Spinal cord (tissue), 10 donors: ENCODE data around the gene PTPMT1. TPM values are rescaled to one million over a fixed set of nuclear protein-coding genes. Genes with fewer than 3 reads are reported as not detected.
A peak's percentile ranks its signal among the peaks of the same experiment; 100 is the strongest.
"Not testable (repeated sequence)": the region's sequence is repeated elsewhere in the genome, so short reads cannot be mapped to it uniquely, and the experiment has no call there.

Experiments used
- DNase-seq, 6 donors: peaks; one replicate each; pipeline versions ENCODE4 v3.0.0 to v3.0.0-alpha.2; 2013 to 2015; ENCODE audit warnings: low spot score in 6 of 6, low read depth in 4 of 6
- H3K27ac ChIP-seq: one replicate; pipeline ENCODE4 v1.5.1; 2013; ENCODE audit warnings: low read depth, low read length, control low read depth
- H3K27me3 ChIP-seq: one replicate; pipeline ENCODE4 v1.6.1; 2013; ENCODE audit warnings: low read length; ENCODE audit not compliant: control insufficient read depth, insufficient read depth
- H3K36me3 ChIP-seq: one replicate; pipeline ENCODE4 v1.6.1; 2013; ENCODE audit warnings: low read length; ENCODE audit not compliant: control insufficient read depth, insufficient read depth
- H3K4me1 ChIP-seq: one replicate; pipeline ENCODE4 v1.6.1; 2013; ENCODE audit warnings: low read length; ENCODE audit not compliant: control insufficient read depth, insufficient read depth
- H3K4me3 ChIP-seq: one replicate; pipeline ENCODE4 v1.5.1; 2013; ENCODE audit warnings: low read depth, low read length, control low read depth
- H3K9me3 ChIP-seq: one replicate; pipeline ENCODE4 v1.6.1; 2013; ENCODE audit warnings: low read length; ENCODE audit not compliant: control insufficient read depth, insufficient read depth
- WGBS: methylation state at CpG from one replicate; pipeline ENCODE4 v1.1.5; 2013; ENCODE audit warnings: missing lambda C conversion rate; ENCODE audit not compliant: insufficient coverage; 5-methylcytosine and 5-hydroxymethylcytosine counted together
- polyA plus RNA-seq, 2 donors: library from polyadenylated mRNA; unstranded; fragments of 120-200 nt; gene quantifications; one replicate each; pipeline ENCODE4 v1.2.1, GENCODE V29; 2013; ENCODE audit not compliant: insufficient read length in 2 of 2
- total RNA-seq, 2 donors: library from RNA; depleted of rRNA in 1 of 2; stranded (reverse); fragments of 120-200 nt in 1 of 2; fragments of >200 nt in 1 of 2; gene quantifications; one replicate each; pipeline versions ENCODE4 v1.2.3 to v1.2.4, GENCODE V29; 2013 to 2014
- donor health status: healthy.

The PTPMT1 gene
- total and polyA plus RNA-seq, 4 donors: 41.8 to 83.7 (median 78.3) TPM

DNA sequence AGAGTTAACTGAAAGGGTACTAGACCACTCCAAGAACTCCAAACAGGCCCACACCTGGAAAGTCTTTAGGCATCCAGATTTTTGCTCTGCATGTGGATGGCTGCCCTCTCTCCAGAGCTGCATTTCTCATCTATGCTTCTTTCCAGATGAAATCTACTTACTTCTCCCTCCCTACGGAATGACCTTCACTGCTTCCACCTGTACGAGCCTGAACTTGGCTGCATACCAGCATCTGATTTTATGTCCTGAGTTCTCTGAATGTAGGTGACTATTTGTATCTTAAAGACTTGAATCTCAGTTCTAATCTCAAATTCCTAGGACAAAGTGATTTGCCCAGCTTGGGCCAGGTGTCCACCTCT, 25.7 kb upstream of the PTPMT1 start:
- Histone ChIP-seq H3K27me3 (no peaks in the 10 kb centered on the region), H3K4me1 (peaks cover 25% of the 10 kb centered on the region), H3K27ac (no peak overlapping the region), H3K36me3 (peaks cover 8% of the 10 kb centered on the region), H3K9me3 (no peaks in the 10 kb centered on the region), H3K4me3 (no peak overlapping the region)
- peak in 1 of 6 donors; percentile 24 for DNase-seq
- WGBS: no CpG with 5 or more reads among the region's 2 CpGs

DNA sequence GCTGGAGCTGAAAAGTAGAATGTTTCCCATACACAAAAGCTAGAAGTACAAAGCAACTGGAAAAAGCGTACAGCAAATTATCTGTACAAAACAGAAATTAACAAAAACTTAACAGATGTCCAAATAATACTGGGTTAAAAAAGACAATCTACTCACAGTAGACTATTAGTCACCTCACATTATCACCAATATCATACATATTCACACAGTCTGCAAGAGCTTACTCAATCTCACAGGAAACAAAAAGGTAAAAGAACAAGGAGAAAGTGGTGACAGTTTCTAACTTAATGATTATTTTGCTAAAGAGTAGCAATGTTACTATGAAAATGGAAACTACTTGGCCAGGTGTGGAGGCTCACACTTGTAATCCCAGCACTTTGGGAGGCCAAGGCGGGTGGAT, 24.3 kb upstream of the PTPMT1 start:
- H3K4me3 ChIP-seq: no peak overlapping the region
- peaks cover 25% of the 10 kb centered on the region for H3K4me1 ChIP-seq
- WGBS: no CpG with 5 or more reads among the region's 2 CpGs
- no peaks in the 10 kb centered on the region for H3K9me3 ChIP-seq
- H3K27ac ChIP-seq: no peak overlapping the region
- peaks cover under 1% of the 10 kb centered on the region for H3K36me3 ChIP-seq
- no peak for DNase-seq
- H3K27me3 ChIP-seq: no peaks in the 10 kb centered on the region

DNA sequence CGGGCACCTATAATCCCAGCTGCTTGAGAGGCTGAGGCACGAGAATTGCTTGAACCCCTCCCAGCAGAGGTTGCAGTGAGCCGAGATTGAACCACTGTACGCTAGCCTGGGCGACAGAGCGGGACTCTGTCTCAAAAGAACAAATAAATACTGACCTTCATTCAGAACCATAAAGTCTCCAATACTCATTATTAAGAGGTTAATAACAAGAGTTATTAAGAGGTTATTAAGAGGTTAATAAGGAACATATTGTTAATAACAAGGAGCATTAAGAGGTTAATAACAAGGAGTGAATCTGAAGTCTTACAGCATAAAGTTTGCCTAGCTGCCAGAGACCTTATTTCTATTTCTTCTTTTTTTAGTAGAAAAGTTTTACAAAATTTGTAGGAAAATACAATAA, 20.1 kb upstream of the PTPMT1 start:
- Histone ChIP-seq H3K36me3 (peaks cover 3% of the 10 kb centered on the region), H3K9me3 (no peaks in the 10 kb centered on the region), H3K27me3 (no peaks in the 10 kb centered on the region), H3K4me1 (peaks cover 10% of the 10 kb centered on the region), H3K27ac (no peak overlapping the region), H3K4me3 (no peak overlapping the region)
- DNase-seq: no peak
- WGBS: no CpG with 5 or more reads among the region's 6 CpGs

DNA sequence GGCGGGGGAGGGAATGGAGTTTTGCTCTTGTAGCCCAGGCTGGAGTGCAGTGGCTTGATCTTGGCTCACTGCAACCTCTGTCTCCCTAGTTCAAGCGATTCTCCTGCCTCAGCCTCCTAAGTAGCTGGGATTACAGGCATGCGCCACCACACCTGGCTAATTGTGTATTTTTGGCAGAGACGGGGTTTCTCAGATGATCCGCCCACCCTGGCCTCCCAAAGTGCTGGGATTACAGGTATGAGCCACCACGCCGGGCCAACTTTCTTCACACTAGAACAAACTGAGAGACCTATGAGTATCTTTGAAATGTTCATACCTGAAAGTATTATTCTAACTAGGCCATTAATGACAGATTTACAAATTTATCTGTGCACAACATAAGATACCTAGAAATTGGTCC, 19.1 kb upstream of the PTPMT1 start:
- not testable (repeated sequence) for H3K27ac ChIP-seq, H3K4me1 ChIP-seq
- WGBS: 100% methylated on average over 3 of the region's 7 CpGs

DNA sequence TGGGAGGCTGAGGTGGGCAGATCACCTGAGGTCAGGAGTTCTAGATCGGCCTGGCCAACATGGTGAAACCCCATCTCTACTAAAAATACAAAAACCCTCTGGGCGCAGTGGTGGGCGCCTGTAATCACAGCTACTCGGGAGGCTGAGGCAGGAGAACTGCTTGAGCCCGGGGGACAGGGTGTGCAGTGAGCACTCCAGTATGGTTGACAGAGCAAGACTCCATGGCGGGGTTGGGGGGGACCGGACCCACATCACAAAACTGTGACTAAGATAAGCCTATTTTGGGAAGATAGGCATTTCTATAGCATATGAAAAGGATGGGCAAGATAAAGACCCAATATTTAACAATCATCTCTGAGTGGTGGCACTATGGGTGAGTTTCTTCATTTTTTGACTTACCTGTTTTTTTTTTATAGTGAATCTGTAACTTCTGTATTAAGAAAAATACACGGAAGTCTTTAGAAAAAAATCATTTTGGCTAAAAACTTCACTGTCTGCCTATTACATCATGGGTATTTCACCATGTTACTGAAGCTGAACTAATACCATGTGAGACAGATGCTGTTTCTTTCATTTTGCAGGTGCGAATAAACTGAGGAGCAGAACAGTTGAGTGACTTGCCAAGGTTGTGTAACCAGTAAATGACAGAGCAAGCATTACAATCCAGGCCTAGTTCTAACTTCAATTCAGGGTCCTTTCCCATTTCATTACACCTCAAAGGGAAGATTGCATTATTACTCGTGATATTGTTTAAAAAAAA, 14.9 kb upstream of the PTPMT1 start:
- peaks cover 3% of the 10 kb centered on the region for H3K36me3 ChIP-seq
- H3K4me1 ChIP-seq: peaks cover 11% of the 10 kb centered on the region
- no peak overlapping the region for H3K4me3 ChIP-seq
- no peak overlapping the region for H3K27ac ChIP-seq
- H3K9me3 ChIP-seq: no peaks in the 10 kb centered on the region
- DNase-seq: no peak
- WGBS: 90% methylated on average over 5 of the region's 10 CpGs
- no peaks in the 10 kb centered on the region for H3K27me3 ChIP-seq

More for the DNA sequence above, 19.1 kb upstream of the PTPMT1 start:
- H3K9me3 ChIP-seq, H3K36me3 ChIP-seq, H3K4me3 ChIP-seq, DNase-seq, H3K27me3 ChIP-seq: not testable (repeated sequence)

DNA sequence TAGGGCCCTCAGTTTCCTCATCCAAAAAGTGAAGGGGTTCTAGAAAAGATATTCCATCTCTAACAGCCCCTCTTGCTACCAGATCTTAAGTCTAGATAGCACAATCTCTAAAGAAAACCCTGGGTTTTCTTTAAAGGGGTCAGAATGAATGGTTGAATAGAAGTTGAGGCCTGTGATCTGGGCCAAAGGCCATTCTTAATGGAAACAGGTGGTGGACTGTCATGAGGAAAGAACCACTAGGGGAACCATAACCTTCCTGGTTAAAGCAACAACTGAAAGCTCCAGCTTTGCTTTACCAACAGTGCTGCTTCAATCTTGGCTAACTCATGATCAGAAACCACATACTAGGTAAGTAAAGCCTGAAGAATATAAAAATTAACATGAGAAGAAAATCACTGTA, 14.3 kb upstream of the PTPMT1 start:
- Histone ChIP-seq H3K9me3 (no peaks in the 10 kb centered on the region), H3K4me1 (peaks cover 11% of the 10 kb centered on the region), H3K4me3 (peak overlapping the region; percentile 92), H3K27me3 (no peaks in the 10 kb centered on the region), H3K27ac (no peak overlapping the region), H3K36me3 (peaks cover 3% of the 10 kb centered on the region)
- DNase-seq: no peak

DNA sequence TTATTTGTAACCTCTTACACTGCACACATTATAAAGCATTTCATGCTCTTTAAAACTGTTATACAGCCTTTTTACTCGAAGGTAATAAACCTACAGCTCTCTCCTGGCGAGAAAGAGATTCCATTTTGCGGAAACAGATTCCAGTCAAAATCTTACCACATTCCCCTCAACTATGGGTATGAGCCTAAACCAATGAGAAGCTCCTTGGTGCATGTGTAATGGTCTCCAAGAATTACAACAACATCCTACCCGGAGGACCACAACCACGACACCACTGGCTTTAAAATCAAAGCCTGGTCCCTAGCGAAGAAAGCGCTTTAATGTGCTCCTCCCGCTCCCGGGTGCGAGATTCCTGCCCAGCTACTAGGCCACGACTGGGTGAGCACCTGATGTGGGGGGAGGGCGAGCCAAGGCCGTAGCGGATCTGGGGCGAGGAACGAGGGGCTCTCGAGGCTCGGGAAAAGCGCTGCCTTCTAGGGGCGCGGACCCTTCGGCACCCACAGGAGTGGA, 13.3 kb upstream of the PTPMT1 start:
- H3K4me1 ChIP-seq: peaks cover 11% of the 10 kb centered on the region
- peak overlapping the region; percentile 88 for H3K27ac ChIP-seq
- H3K36me3 ChIP-seq: peaks cover 3% of the 10 kb centered on the region
- DNase-seq: peak in 2 of 6 donors; percentile 43 to 56
- peak overlapping the region; percentile 92 for H3K4me3 ChIP-seq
- 0% methylated on average over 16 of the region's 22 CpGs for WGBS
- H3K9me3 ChIP-seq: no peaks in the 10 kb centered on the region
- H3K27me3 ChIP-seq: no peaks in the 10 kb centered on the region

DNA sequence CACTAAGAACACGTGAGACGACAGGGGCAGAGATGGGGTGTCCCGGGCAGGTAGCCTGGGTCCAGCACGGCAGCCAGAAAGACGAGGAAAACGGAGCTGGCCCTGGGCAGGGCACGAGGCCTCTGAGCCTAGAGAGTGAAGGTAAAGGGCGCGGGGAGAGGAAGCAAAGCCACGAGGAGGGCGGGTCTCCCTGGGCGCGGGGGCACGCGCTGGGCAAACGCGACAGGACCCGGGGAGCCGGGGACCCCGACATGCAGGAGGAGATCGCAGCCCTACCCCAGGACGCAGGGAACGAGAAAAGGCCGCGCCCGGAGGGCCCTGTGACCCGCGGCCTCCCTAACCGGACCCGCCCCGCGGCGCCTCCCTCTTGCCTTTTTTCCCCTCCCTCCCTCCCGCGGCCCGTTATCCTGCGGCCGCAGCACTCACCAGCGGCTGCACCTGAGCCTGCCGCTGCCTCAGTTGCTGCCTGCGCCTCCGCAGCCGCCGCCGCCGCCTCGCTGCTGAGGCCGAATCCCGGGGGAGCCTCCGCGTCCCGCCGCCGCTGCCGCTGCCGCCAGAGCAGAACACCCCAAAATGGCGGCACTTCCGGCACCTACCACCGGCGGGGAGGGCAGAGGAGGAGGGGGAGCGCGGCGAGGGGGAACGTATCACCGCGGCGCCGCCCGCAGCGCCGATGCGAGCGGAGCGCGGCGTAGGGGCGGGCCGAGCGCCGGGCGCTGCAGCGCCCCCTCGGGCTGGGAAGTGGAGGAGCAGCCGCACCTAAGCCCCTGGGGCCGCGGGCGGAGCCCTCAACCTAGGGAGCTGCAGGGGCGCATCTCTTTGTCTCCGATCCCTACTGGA, 12.6 kb upstream of the PTPMT1 start, which contains the start of gene CELF1:
CELF1 (minus strand) TSS at position 567 of the 840 bp plus-strand sequence. CDS start 53,609 bp downstream, outside the sequence.
- under 1% methylated on average over 89 of the region's 89 CpGs for WGBS
- peak in 5 of 6 donors; percentile 81 to 98 (median 90) for DNase-seq
- Histone ChIP-seq H3K9me3 (no peaks in the 10 kb centered on the region), H3K4me1 (peaks cover 11% of the 10 kb centered on the region), H3K27me3 (no peaks in the 10 kb centered on the region), H3K27ac (peak within 1 kb of the TSS; percentile 90), H3K36me3 (peaks cover 3% of the 10 kb centered on the region), H3K4me3 (peak within 1 kb of the TSS; percentile 92)

DNA sequence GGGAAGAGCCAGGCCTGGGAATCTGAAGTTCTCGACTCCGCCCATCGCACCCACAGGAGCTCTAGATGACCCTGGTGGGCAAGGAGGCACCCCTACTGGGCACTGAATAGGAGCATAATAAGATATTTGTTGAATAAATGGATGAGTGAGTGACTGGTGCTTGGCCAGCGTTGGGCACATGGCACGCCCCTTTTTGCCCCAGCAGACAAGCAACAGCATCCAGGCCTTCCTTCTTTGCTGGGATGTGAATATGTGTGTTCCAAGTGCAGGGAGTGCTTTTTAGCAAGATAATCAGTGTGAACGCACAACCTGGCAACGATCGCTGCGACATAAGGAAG, 12.0 kb upstream of the PTPMT1 start:
- DNase-seq: peak in 1 of 6 donors; percentile 72
- no peaks in the 10 kb centered on the region for H3K9me3 ChIP-seq
- WGBS: 2% methylated on average over 5 of the region's 9 CpGs
- no peaks in the 10 kb centered on the region for H3K27me3 ChIP-seq
- H3K4me3 ChIP-seq: peak overlapping the region; percentile 92
- H3K4me1 ChIP-seq: peaks cover 11% of the 10 kb centered on the region
- H3K36me3 ChIP-seq: peaks cover 3% of the 10 kb centered on the region
- H3K27ac ChIP-seq: peak overlapping the region; percentile 90
